GM23338 (cell line): ENCODE measurements around the gene SPAG16. TPM values are rescaled to one million over a fixed set of nuclear protein-coding genes. Genes with fewer than 3 reads are reported as not detected.

Source experiments
- ATAC-seq: fragments of 200-7000 bp; cut with Tn5 transposase; 3 replicates; pipeline ENCODE4 v1.9.1; 2020
- DNase-seq: peaks from one replicate; pipeline ENCODE4 v3.0.0-alpha.2; 2015; ENCODE audit warnings: low spot score
- H2AFZ ChIP-seq: fragments of 200-600 bp; sonication (generic); 2 replicates; pipeline ENCODE4 v1.8.0; 2016; ENCODE audit warnings: antibody characterized with exemption, mild to moderate bottlenecking, moderate library complexity
- H3F3A ChIP-seq: fragments of 200-600 bp; sonication (generic); replicated peaks from 2 replicates; pipeline ENCODE4 v1.8.0; 2017; ENCODE audit warnings: antibody characterized with exemption, mixed run types, low read depth
- H3K27ac ChIP-seq: fragments of 200-600 bp; sonication (generic); 2 replicates; pipeline ENCODE4 v1.6.1; 2016; ENCODE audit warnings: low read depth
- H3K27me3 ChIP-seq: fragments of 200-600 bp; sonication (generic); 2 replicates; pipeline ENCODE4 v1.8.0; 2016; ENCODE audit warnings: mild to moderate bottlenecking, mixed run types, moderate library complexity; ENCODE audit not compliant: insufficient read depth
- H3K36me3 ChIP-seq: fragments of 200-600 bp; sonication (generic); 2 replicates; pipeline ENCODE4 v1.8.0; 2016; ENCODE audit warnings: mild to moderate bottlenecking; ENCODE audit not compliant: insufficient read depth
- H3K4me1 ChIP-seq: fragments of 200-600 bp; sonication (generic); 2 replicates; pipeline ENCODE4 v1.8.0; 2016; ENCODE audit warnings: mild to moderate bottlenecking, moderate library complexity; ENCODE audit not compliant: insufficient read depth
- H3K4me2 ChIP-seq: fragments of 200-600 bp; sonication (generic); 2 replicates; pipeline ENCODE4 v1.7.1; 2017; ENCODE audit warnings: mixed run types
- H3K4me3 ChIP-seq: fragments of 200-600 bp; sonication (generic); 2 replicates; pipeline ENCODE4 v1.6.1; 2016; ENCODE audit warnings: mixed run types
- H3K79me2 ChIP-seq: fragments of 200-600 bp; sonication (generic); replicated peaks from 2 replicates; pipeline ENCODE4 v1.8.0; 2017; ENCODE audit warnings: mild to moderate bottlenecking; ENCODE audit not compliant: insufficient read depth
- H3K9me2 ChIP-seq: fragments of 200-600 bp; sonication (generic); 2 replicates; pipeline ENCODE4 v1.8.0; 2017; ENCODE audit not compliant: insufficient read depth
- H4K20me1 ChIP-seq: fragments of 200-600 bp; sonication (generic); replicated peaks from 2 replicates; pipeline ENCODE4 v1.8.0; 2017; ENCODE audit warnings: mild to moderate bottlenecking; ENCODE audit not compliant: insufficient read depth
- H3K27ac Mint-ChIP-seq: 2 replicates; pipeline ENCODE4 v1.8.0; 2020; ENCODE audit warnings: inconsistent platforms, mild to moderate bottlenecking, moderate library complexity, mixed read lengths
- H3K27me3 Mint-ChIP-seq: 3 replicates; pipeline ENCODE4 v1.8.0; 2022; ENCODE audit warnings: low read depth, mild to moderate bottlenecking, moderate library complexity, mixed read lengths, inconsistent platforms; ENCODE audit not compliant: insufficient read depth, poor library complexity
- H3K36me3 Mint-ChIP-seq: 3 replicates; pipeline ENCODE4 v1.8.0; 2021; ENCODE audit warnings: low read depth, mild to moderate bottlenecking, inconsistent platforms, moderate library complexity, mixed read lengths
- H3K4me1 Mint-ChIP-seq: 3 replicates; pipeline ENCODE4 v1.8.0; 2020; ENCODE audit warnings: mild to moderate bottlenecking, inconsistent platforms, mixed read lengths
- H3K4me3 Mint-ChIP-seq: 3 replicates; pipeline ENCODE4 v1.8.0; 2021; ENCODE audit warnings: moderate library complexity, mild to moderate bottlenecking, inconsistent platforms, mixed read lengths
- H3K9me3 Mint-ChIP-seq: 3 replicates; pipeline ENCODE4 v1.8.0; 2020; ENCODE audit warnings: moderate library complexity, mild to moderate bottlenecking, inconsistent platforms, mixed read lengths
- CREB1 ChIP-seq: fragments of 250-450 bp; sonication (Bioruptor Pico); IDR thresholded peaks from 2 replicates; pipeline ENCODE4 v1.5.0; 2020; ENCODE audit warnings: low read depth, mild to moderate bottlenecking, moderate library complexity
- JUNB ChIP-seq: IDR thresholded peaks from one replicate; pipeline ENCODE4 v1.6.1; 2016; ENCODE audit warnings: antibody characterized with exemption; ENCODE audit not compliant: unreplicated experiment
- NANOG ChIP-seq: IDR thresholded peaks from 2 replicates; pipeline ENCODE4 v1.6.1; 2016; ENCODE audit warnings: antibody characterized with exemption, borderline replicate concordance
- STAT1 ChIP-seq: IDR thresholded peaks from one replicate; pipeline ENCODE4 v1.6.1; 2016; ENCODE audit warnings: antibody characterized with exemption; ENCODE audit not compliant: unreplicated experiment
- ZNF331 ChIP-seq: fragments of 250-450 bp; sonication (Bioruptor Pico); IDR thresholded peaks from 2 replicates; pipeline ENCODE4 v1.5.0; 2020; ENCODE audit warnings: low read depth, mild to moderate bottlenecking, moderate library complexity
- polyA plus RNA-seq: library from polyadenylated mRNA; unstranded; fragments of >200 nt; fragmentation: Nextera tagmentation; extraction: Ambion mirVana; gene quantifications from 2 replicates; pipeline ENCODE4 v1.2.1, GENCODE V29; 2016
- total RNA-seq: library from RNA; depleted of rRNA; stranded (reverse); fragments of >200 nt; shearing (Covaris generic); gene quantifications from 2 replicates; pipeline ENCODE4 v1.2.3, GENCODE V29; 2014
- TF ChIP-seq, protein P1 (sequence below): fragments of 250-450 bp; sonication (Bioruptor Pico); IDR thresholded peaks from 2 replicates; pipeline ENCODE4 v1.5.0; 2020; ENCODE audit warnings: mild to moderate bottlenecking, moderate library complexity
- TF ChIP-seq, protein P2 (sequence below): IDR thresholded peaks from 2 replicates; pipeline ENCODE4 v1.6.1; 2016; ENCODE audit warnings: antibody characterized with exemption
- TF ChIP-seq, protein P3 (sequence below): IDR thresholded peaks from one replicate; pipeline ENCODE4 v1.6.1; 2018; ENCODE audit warnings: antibody characterized with exemption; ENCODE audit not compliant: unreplicated experiment

SPAG16 gene
- total and polyA plus RNA-seq, 2 experiments from 2014 or later: 19.7 to 47.8 TPM

DNA sequence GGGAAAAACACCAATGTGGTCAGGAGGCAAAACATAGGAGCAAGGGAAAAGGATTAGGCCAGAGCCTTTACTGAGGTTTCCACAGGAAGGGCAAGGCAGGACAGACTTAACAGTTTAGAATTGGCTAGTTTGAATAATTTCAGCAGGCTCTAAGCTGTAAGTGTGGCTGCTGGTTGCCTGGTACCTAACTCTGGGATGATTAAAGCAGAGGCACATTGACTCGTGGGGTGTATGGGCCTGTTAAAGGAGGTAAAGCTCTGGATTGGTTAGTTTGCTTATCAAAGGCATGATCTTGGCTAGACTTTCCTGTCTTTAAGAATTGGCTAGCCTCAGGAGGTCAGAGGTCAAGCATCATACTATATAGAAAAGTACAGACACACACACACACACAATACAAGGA lies 132.6 kb downstream of the SPAG16 start (continued):
- TF ChIP-seq, protein P1, sequence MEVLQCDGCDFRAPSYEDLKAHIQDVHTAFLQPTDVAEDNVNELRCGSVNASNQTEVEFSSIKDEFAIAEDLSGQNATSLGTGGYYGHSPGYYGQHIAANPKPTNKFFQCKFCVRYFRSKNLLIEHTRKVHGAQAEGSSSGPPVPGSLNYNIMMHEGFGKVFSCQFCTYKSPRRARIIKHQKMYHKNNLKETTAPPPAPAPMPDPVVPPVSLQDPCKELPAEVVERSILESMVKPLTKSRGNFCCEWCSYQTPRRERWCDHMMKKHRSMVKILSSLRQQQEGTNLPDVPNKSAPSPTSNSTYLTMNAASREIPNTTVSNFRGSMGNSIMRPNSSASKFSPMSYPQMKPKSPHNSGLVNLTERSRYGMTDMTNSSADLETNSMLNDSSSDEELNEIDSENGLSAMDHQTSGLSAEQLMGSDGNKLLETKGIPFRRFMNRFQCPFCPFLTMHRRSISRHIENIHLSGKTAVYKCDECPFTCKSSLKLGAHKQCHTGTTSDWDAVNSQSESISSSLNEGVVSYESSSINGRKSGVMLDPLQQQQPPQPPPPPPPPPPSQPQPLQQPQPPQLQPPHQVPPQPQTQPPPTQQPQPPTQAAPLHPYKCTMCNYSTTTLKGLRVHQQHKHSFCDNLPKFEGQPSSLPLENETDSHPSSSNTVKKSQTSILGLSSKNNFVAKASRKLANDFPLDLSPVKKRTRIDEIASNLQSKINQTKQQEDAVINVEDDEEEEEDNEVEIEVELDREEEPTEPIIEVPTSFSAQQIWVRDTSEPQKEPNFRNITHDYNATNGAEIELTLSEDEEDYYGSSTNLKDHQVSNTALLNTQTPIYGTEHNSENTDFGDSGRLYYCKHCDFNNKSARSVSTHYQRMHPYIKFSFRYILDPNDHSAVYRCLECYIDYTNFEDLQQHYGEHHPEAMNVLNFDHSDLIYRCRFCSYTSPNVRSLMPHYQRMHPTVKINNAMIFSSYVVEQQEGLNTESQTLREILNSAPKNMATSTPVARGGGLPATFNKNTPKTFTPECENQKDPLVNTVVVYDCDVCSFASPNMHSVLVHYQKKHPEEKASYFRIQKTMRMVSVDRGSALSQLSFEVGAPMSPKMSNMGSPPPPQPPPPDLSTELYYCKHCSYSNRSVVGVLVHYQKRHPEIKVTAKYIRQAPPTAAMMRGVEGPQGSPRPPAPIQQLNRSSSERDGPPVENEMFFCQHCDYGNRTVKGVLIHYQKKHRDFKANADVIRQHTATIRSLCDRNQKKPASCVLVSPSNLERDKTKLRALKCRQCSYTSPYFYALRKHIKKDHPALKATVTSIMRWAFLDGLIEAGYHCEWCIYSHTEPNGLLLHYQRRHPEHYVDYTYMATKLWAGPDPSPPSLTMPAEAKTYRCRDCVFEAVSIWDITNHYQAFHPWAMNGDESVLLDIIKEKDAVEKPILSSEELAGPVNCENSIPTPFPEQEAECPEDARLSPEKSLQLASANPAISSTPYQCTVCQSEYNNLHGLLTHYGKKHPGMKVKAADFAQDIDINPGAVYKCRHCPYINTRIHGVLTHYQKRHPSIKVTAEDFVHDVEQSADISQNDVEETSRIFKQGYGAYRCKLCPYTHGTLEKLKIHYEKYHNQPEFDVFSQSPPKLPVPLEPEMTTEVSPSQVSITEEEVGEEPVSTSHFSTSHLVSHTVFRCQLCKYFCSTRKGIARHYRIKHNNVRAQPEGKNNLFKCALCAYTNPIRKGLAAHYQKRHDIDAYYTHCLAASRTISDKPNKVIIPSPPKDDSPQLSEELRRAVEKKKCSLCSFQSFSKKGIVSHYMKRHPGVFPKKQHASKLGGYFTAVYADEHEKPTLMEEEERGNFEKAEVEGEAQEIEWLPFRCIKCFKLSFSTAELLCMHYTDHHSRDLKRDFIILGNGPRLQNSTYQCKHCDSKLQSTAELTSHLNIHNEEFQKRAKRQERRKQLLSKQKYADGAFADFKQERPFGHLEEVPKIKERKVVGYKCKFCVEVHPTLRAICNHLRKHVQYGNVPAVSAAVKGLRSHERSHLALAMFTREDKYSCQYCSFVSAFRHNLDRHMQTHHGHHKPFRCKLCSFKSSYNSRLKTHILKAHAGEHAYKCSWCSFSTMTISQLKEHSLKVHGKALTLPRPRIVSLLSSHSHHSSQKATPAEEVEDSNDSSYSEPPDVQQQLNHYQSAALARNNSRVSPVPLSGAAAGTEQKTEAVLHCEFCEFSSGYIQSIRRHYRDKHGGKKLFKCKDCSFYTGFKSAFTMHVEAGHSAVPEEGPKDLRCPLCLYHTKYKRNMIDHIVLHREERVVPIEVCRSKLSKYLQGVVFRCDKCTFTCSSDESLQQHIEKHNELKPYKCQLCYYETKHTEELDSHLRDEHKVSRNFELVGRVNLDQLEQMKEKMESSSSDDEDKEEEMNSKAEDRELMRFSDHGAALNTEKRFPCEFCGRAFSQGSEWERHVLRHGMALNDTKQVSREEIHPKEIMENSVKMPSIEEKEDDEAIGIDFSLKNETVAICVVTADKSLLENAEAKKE: no peak
- no peak for TF ChIP-seq STAT1
- no peak for TF ChIP-seq CREB1 (CRISPR knock-in tag)
- no peak for TF ChIP-seq JUNB
- no peak for TF ChIP-seq NANOG

DNA sequence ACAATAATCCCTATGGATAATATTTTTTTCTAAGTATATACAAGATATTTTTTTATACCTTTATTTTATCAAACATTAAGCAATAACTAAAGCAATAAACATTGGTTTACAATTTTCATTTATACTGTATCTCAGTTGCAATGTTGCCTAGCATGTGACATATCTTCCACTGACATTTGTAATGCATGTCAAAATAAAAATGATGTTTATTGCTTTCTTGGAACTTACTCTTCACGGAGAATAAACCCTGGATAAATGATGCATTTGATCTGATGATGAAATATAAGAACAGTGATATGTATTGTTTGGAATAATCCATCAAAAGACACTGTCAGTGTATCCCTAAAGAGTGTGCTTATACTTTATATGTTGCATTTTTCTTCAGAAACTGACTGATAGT lies 135.7 kb downstream of the SPAG16 start:
- Histone ChIP-seq H4K20me1 (no peaks in the 10 kb centered on the region), H3K36me3 (no peaks in the 10 kb centered on the region), H3K27ac (no peak overlapping the region), H2AFZ (no peak overlapping the region), H3K9me2 (peaks cover 4% of the 10 kb centered on the region; the same call in 1 of the 2 replicates), H3K4me1 (no peaks in the 10 kb centered on the region), H3F3A (no peaks in the 10 kb centered on the region), H3K4me3 (no peak overlapping the region), H3K27me3 (no peaks in the 10 kb centered on the region), H3K79me2 (no peaks in the 10 kb centered on the region), H3K4me2 (no peak overlapping the region)
- no peaks in the 10 kb centered on the region for H3K27me3 Mint-ChIP-seq
- H3K4me1 Mint-ChIP-seq: no peaks in the 10 kb centered on the region
- no peak overlapping the region for H3K27ac Mint-ChIP-seq
- DNase-seq (no peak), ATAC-seq (no peak)
- peaks cover 11% of the 10 kb centered on the region for H3K36me3 Mint-ChIP-seq
- no peak overlapping the region for H3K4me3 Mint-ChIP-seq
- H3K9me3 Mint-ChIP-seq: peaks cover 16% of the 10 kb centered on the region
- TF ChIP-seq, protein P2, sequence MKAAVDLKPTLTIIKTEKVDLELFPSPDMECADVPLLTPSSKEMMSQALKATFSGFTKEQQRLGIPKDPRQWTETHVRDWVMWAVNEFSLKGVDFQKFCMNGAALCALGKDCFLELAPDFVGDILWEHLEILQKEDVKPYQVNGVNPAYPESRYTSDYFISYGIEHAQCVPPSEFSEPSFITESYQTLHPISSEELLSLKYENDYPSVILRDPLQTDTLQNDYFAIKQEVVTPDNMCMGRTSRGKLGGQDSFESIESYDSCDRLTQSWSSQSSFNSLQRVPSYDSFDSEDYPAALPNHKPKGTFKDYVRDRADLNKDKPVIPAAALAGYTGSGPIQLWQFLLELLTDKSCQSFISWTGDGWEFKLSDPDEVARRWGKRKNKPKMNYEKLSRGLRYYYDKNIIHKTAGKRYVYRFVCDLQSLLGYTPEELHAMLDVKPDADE: no peak
- TF ChIP-seq, protein P3, sequence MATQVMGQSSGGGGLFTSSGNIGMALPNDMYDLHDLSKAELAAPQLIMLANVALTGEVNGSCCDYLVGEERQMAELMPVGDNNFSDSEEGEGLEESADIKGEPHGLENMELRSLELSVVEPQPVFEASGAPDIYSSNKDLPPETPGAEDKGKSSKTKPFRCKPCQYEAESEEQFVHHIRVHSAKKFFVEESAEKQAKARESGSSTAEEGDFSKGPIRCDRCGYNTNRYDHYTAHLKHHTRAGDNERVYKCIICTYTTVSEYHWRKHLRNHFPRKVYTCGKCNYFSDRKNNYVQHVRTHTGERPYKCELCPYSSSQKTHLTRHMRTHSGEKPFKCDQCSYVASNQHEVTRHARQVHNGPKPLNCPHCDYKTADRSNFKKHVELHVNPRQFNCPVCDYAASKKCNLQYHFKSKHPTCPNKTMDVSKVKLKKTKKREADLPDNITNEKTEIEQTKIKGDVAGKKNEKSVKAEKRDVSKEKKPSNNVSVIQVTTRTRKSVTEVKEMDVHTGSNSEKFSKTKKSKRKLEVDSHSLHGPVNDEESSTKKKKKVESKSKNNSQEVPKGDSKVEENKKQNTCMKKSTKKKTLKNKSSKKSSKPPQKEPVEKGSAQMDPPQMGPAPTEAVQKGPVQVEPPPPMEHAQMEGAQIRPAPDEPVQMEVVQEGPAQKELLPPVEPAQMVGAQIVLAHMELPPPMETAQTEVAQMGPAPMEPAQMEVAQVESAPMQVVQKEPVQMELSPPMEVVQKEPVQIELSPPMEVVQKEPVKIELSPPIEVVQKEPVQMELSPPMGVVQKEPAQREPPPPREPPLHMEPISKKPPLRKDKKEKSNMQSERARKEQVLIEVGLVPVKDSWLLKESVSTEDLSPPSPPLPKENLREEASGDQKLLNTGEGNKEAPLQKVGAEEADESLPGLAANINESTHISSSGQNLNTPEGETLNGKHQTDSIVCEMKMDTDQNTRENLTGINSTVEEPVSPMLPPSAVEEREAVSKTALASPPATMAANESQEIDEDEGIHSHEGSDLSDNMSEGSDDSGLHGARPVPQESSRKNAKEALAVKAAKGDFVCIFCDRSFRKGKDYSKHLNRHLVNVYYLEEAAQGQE: no peak
- no peak for TF ChIP-seq ZNF331 (CRISPR knock-in tag)
